ENCODE measurements around the gene ZC3H6.
A peak's percentile ranks its signal among the peaks of the same experiment; 100 is the strongest.
"Not testable (repeated sequence)": the region's sequence is repeated elsewhere in the genome, so short reads cannot be mapped to it uniquely, and the experiment has no call there.

The ZC3H6 gene

GRCh38 chr2:112332123-112332696 is 56.8 kb downstream of the ZC3H6 start:
- DNase-seq (ENCODE audit: low read depth in 2 of 2) = no peak

- DNase-seq (ENCODE audit: low read depth in 2 of 2) = no peak
Measured at GRCh38 chr2:112335600-112335999, 60.2 kb downstream of the ZC3H6 start.

GRCh38 chr2:112339986-112340385 is 64.6 kb downstream of the ZC3H6 start:
- peak; percentile 12 to 27 for DNase-seq (ENCODE audit: low read depth in 2 of 2)

- DNase-seq (ENCODE audit: low read depth in 2 of 2) = no peak
Measured at GRCh38 chr2:112340475-112341267, 65.3 kb downstream of the ZC3H6 start.

GRCh38 chr2:112342067-112342550 is 66.7 kb downstream of the ZC3H6 start:
- peak; percentile 34 to 40 for DNase-seq (ENCODE audit: low read depth in 2 of 2)

GRCh38 chr2:112343827-112344585 is 68.6 kb downstream of the ZC3H6 start:
- no peak for DNase-seq (ENCODE audit: low read depth in 2 of 2)

GRCh38 chr2:112345030-112346027 is 69.9 kb downstream of the ZC3H6 start:
- no peak for DNase-seq (ENCODE audit: low read depth in 2 of 2)

GRCh38 chr2:112352292-112352691 is 76.9 kb downstream of the ZC3H6 start:
- not testable (repeated sequence) for DNase-seq (ENCODE audit: low read depth in 2 of 2)

GRCh38 chr2:112352809-112353603 is 77.6 kb downstream of the ZC3H6 start:
- DNase-seq (ENCODE audit: low read depth in 2 of 2) = not testable (repeated sequence)

GRCh38 chr2:112354335-112354734 is 78.9 kb downstream of the ZC3H6 start:
- DNase-seq (ENCODE audit: low read depth in 2 of 2) = not testable (repeated sequence)

GRCh38 chr2:112360055-112360454 is 84.7 kb downstream of the ZC3H6 start:
- DNase-seq (ENCODE audit: low read depth in 2 of 2) = not testable (repeated sequence)
